ENCODE data around the gene ABRACL.

The ABRACL gene

GRCh38 chr6:139054001-139054400, 25.5 kb downstream of the ABRACL start:
- no peak for DNase-seq (ENCODE audit: low spot score)

DNA sequence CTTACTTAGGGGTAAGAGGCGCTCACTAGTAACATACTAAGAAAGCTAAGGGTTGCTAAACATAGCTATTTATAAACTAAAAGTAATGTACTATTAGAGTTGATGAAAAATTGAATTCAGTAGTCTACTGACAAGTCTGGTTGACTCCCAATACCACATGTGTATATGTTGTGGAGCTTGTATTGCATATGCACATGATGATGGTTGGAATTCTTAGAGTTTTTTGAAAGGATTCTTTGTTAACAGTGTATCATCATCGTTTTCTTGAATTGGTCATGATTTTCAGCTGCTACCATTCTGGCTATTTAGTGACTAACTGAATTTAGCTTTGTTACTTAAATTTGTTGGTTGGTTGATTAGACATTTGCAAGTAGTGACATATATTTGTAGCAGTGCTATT, 27.2 kb downstream of the ABRACL start:
- no peak for DNase-seq (ENCODE audit: low spot score)

- DNase-seq (ENCODE audit: low spot score), result no peak
These were observed 29.5 kb downstream of the ABRACL start for GRCh38 chr6:139058029-139058428.

DNA sequence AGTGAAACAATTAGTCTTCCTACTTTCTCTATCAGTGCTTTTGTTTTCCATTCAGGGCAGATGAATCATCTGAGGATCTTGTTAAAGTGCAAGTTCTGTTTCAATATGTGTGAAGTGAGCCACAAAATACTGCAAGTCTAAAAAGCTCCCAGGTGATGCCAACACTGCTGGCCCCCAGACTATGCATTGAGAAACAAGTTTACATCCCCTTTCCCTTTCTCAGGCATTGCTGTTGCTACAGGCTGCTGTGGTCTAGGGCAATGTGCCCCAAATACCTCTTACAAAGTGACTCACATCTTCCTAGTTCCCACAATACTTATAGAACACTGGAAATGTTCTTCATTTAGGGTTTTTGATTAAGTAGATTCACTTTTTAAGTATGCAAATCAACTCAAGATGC, 31.8 kb downstream of the ABRACL start:
- no peak for DNase-seq (ENCODE audit: low spot score)

DNA sequence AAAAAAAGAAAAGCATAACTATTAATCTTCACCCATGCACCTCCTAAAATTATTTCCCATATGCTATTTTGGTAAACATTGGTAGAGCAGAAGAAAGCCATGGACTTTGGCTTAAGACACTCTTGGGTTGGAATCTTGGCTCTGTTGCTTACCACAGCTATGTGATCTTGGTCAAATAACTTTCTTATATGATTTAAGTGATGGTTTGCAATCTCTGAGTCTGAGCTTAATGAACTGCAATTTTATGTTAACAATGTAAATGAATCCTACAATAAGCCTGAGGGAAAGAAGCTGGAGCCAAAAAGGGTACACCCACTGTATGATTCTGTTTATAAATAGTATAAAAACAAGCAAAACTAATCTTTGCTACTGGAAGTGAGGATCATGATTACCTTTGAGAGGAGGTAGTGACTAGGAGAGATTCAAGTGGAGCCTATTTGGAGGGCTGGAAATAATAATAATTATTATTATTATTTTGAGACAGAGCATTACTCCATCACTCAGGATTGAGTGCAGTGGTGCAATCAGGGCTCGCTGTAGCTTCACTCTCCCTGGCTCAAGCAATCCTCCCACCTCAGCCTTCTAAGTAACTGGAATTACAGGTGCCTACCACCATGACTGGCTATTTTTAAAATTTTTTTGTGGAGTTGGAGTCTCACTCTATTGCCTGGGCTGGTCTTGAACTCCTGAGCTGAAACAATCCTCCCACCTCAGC, 34.5 kb downstream of the ABRACL start:
- no peak for DNase-seq (ENCODE audit: low spot score)

GRCh38 chr6:139064981-139065665, 36.6 kb downstream of the ABRACL start:
- no peak for DNase-seq (ENCODE audit: low spot score)

DNA sequence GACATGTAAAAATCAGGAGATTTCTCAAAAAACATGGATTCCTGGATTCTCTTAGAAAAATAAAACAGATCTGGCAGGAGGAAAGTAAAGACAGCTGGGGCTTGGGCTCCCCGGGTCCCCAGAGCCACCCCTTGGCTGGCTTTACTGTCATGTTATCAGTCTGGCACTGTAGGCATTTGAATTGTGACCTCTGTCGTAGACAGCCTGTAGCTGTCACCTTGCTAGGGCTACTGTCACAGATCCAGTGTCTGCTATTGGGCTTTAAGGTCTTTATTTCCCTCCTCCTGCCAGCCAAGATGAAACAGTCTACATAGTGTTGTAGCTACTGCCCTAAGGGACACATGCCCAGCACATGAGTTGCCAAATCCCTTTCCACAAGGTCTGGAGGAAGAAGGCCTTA, 37.5 kb downstream of the ABRACL start:
- DNase-seq (ENCODE audit: low spot score), result no peak

DNA sequence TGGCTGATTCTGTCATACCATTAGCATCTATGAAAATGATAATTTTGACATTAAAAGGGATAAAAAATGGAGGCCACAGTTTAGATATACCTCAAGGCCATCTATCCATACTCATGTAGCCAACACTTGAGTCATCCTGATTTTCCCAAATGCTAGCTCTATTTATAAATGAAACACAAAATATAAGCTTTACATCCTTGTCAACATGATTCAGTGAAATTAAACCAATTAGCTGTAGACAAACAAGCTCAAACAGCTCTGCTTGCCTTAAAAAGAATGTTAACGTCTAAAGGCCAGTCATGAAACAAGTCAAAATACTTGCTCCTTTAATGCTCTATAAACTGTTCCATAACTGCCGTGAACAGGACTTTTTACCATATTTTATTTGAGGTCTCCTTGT, 40.3 kb downstream of the ABRACL start:
- DNase-seq (ENCODE audit: low spot score), result no peak

DNA sequence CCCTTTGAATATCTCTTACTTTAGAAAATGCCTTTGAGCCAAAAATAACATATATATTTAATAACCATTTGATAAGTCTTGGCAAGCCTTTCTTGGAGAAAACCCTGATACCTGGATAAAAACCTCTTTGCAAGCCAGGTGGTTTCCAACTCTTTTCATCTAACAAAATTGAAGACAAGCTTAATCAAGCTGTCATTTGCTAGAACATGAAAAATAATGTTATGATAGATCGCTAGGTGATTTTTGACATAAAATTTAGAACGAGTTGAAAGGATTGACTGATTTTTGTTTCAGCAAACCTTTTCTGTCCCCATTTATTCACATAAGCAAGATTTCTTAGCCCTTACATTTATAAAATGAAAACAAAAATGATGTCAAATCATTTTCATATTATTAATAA, 44.6 kb downstream of the ABRACL start:
- no peak for DNase-seq (ENCODE audit: low spot score)

GRCh38 chr6:139079018-139079417, 50.5 kb downstream of the ABRACL start:
- no peak for DNase-seq (ENCODE audit: low spot score)

GRCh38 chr6:139080255-139080920, 51.8 kb downstream of the ABRACL start:
- no peak for DNase-seq (ENCODE audit: low spot score)

DNA sequence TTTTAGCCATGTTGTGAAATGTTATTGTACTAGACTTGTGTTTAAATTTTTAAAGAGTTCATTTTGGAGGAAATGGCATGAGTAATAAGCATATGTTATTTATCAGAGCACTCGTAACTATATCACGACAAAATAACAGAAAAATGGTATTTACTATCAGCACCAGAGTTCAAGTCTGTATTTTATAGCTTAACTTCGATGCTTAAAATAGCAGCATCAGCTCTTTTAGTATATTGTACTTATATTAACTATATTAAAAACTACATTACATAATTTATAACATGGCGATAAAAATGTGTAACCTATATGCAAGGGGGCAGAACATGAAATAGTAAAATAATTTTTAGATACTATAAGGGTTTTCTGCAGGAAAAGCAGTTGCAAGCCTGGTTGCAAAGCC, 52.9 kb downstream of the ABRACL start:
- no peak for DNase-seq (ENCODE audit: low spot score)

- DNase-seq (ENCODE audit: low spot score), result no peak
These were observed 53.8 kb downstream of the ABRACL start for GRCh38 chr6:139082370-139082769.

- no peak for DNase-seq (ENCODE audit: low spot score)
These were observed 63.3 kb downstream of the ABRACL start for GRCh38 chr6:139091826-139092225.

Measured in pons (tissue), 1 donor.